HFFc6 (cell line): ENCODE data around the gene MBTPS1. TPM values are rescaled to one million over a fixed set of nuclear protein-coding genes. Genes with fewer than 3 reads are reported as not detected.

Source experiments
- DNase-seq: peaks from one replicate; pipeline ENCODE4 v3.0.0-alpha.2; 2018
- H3K27ac Mint-ChIP-seq: 2 replicates; pipeline ENCODE4 v1.8.0; 2020; ENCODE audit warnings: mild to moderate bottlenecking, mixed read lengths
- H3K27me3 Mint-ChIP-seq: 2 replicates; pipeline ENCODE4 v1.8.0; 2021; ENCODE audit warnings: mild to moderate bottlenecking, moderate library complexity, mixed read lengths; ENCODE audit not compliant: insufficient read depth
- H3K36me3 Mint-ChIP-seq: 2 replicates; pipeline ENCODE4 v1.8.0; 2021; ENCODE audit warnings: low read depth, mixed read lengths
- H3K4me1 Mint-ChIP-seq: 2 replicates; pipeline ENCODE4 v1.8.0; 2020; ENCODE audit warnings: low read depth, mixed read lengths
- H3K4me3 Mint-ChIP-seq: 2 replicates; pipeline ENCODE4 v1.8.0; 2020; ENCODE audit warnings: mild to moderate bottlenecking, moderate library complexity, mixed read lengths
- H3K9me3 Mint-ChIP-seq: 2 replicates; pipeline ENCODE4 v1.8.0; 2020; ENCODE audit warnings: mild to moderate bottlenecking, mixed read lengths
- total RNA-seq, 6 experiments: library from RNA; stranded (reverse); fragmentation: NEBNext Ultra II Directional; extraction: Animal tissue kit (Norgen Biotek cat#: 25700); gene quantifications; 2 replicates in 1 of 6; 3 replicates in 5 of 6; pipeline ENCODE4 v1.2.3, GENCODE V29; 2021
- TF ChIP-seq, protein P1 (sequence below): fragments of 200-600 bp; sonication (generic); IDR thresholded peaks from 2 replicates; pipeline ENCODE4 v1.5.0; 2021; ENCODE audit warnings: antibody characterized with exemption, mild to moderate bottlenecking

The MBTPS1 gene
- total RNA-seq, 6 experiments from 2014 or later, result 96.6 to 123 (median 102) TPM

DNA sequence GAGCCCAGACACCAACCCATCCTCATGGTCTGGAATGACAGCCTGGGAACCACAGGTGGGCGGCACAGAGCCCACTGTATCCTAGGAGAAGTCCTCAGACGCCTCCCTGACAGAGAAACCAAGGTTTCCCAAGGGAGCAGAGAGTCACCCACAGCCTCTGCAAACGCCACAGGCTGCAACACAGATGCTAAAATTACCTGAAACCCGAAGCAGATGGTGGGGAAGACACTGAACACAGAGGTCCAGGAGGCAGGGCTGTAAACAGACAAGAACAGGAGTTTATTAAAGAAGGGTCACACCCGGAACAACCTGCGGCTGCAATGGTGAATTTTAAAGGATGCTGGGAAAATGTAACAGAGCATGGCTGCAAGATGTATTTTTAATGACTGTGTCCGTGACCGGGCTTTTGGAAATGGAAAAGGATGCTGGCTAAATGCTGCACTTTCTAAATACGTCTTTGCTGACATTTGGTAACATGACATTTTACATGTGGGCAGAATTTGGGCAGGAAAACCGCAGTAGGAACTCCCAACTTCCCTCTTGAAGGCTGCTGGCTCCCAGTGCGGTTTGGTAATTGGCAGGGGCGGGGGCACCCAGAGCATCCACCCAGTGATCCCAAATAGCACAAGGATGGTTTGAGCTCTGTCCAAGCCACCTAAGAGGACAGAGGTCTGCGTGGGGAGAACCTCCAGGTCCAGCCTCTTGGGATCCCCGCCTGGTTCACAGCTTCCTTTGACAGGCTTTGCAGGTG, 87.3 kb downstream of the MBTPS1 start:
- H3K9me3 Mint-ChIP-seq, result no peaks in the 10 kb centered on the region
- H3K36me3 Mint-ChIP-seq, result no peaks in the 10 kb centered on the region
- no peak for DNase-seq
- TF ChIP-seq, protein P1, sequence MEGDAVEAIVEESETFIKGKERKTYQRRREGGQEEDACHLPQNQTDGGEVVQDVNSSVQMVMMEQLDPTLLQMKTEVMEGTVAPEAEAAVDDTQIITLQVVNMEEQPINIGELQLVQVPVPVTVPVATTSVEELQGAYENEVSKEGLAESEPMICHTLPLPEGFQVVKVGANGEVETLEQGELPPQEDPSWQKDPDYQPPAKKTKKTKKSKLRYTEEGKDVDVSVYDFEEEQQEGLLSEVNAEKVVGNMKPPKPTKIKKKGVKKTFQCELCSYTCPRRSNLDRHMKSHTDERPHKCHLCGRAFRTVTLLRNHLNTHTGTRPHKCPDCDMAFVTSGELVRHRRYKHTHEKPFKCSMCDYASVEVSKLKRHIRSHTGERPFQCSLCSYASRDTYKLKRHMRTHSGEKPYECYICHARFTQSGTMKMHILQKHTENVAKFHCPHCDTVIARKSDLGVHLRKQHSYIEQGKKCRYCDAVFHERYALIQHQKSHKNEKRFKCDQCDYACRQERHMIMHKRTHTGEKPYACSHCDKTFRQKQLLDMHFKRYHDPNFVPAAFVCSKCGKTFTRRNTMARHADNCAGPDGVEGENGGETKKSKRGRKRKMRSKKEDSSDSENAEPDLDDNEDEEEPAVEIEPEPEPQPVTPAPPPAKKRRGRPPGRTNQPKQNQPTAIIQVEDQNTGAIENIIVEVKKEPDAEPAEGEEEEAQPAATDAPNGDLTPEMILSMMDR, result no peak
- H3K27ac Mint-ChIP-seq, result no peak overlapping the region
- peaks cover 24% of the 10 kb centered on the region for H3K27me3 Mint-ChIP-seq
- peaks cover 8% of the 10 kb centered on the region for H3K4me1 Mint-ChIP-seq
- H3K4me3 Mint-ChIP-seq, result no peak overlapping the region

DNA sequence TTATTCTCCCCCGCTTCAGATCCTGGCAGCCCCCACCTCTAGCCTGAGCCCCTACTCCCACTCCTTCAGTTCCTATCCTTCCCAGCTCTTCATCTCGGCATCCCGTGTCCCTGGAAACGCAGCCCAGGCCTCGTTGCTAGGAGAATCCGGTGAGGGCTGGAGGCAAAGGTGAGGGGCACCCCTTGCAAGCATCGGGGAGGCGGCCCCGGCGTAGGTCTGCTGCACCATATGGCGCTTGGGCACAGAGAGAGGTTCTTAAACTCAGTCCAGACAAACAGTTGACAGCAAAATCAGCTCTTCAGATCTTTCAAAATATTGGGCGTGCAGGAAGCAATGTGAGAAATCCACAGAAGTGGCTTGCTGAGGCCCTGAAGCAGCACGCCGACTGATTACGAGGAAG, 89.1 kb downstream of the MBTPS1 start:
- no peak for DNase-seq
- no peak overlapping the region for H3K27ac Mint-ChIP-seq
- no peak overlapping the region for H3K4me3 Mint-ChIP-seq
- TF ChIP-seq, protein P1, result no peak
- H3K27me3 Mint-ChIP-seq, result peaks cover 26% of the 10 kb centered on the region
- peaks cover 1% of the 10 kb centered on the region; the same call in 1 of the 2 replicates for H3K9me3 Mint-ChIP-seq
- no peaks in the 10 kb centered on the region for H3K36me3 Mint-ChIP-seq
- H3K4me1 Mint-ChIP-seq, result peaks cover 8% of the 10 kb centered on the region

DNA sequence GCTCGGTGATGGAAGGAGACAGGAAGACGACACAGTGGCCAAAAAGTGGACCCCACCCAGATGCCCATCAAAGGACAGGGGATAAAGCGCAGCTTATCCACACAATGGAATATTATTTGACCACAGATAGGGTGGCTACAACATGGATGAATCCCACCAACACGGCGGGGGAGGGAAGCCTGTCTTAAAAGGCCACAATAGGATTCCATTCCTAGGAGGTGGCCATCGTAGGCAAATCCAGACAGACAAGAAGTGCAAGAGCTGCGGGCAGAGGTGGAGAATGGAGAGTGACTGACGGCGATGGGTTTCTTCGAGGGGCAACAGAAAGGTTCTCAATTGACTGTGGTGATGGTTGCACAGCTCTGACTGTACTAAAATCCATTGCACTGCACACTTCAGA, 90.1 kb downstream of the MBTPS1 start:
- TF ChIP-seq, protein P1, result no peak
- Mint-ChIP-seq H3K27me3 (peaks cover 28% of the 10 kb centered on the region), H3K9me3 (peaks cover 12% of the 10 kb centered on the region), H3K36me3 (peaks cover 7% of the 10 kb centered on the region), H3K4me1 (peaks cover 8% of the 10 kb centered on the region), H3K27ac (no peak overlapping the region), H3K4me3 (no peak overlapping the region)
- DNase-seq, result no peak

DNA sequence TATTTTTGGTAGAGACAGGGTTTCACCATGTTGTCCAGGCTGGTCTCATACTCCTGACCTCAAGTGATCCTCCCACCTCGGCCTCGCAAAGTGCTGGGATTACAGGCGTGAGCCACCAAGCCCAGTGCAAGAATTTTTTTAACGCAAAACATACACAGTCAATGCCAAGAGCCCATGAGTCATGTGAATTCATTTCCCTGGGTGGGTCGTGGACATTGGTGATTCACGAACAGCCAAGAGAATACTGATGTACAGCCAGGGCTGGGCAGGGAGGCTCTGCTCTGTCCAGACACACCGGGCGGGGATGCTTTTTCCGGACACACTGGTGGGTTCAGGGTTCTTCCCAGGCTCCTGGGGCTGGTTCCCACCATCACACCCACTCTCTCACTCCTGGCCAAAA, 91.9 kb downstream of the MBTPS1 start:
- peaks cover 31% of the 10 kb centered on the region for H3K27me3 Mint-ChIP-seq
- DNase-seq, result peak; percentile 28
- H3K27ac Mint-ChIP-seq, result no peak overlapping the region
- H3K9me3 Mint-ChIP-seq, result peaks cover 27% of the 10 kb centered on the region
- peaks cover 8% of the 10 kb centered on the region for H3K4me1 Mint-ChIP-seq
- no peak overlapping the region for H3K4me3 Mint-ChIP-seq
- TF ChIP-seq, protein P1, result no peak
- peaks cover 18% of the 10 kb centered on the region for H3K36me3 Mint-ChIP-seq

DNA sequence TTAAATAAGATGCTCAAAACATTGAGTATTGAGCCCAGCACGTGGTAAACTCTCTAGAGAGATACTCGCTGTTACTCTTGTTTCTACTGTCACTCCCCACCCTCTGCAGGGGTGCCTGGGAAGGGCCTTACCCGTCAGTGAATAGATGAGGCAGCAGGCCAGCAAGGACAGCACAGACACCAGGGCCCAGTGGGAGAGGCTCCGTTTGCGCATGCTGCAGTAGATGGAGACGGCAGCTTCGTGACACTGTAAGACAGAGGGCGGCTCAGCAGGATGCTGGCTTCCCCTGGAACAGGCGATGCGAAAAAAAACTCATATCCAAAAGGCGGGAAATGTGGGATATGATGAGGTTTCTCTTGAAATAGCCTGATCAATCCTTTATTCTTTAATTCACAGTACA, 94.1 kb downstream of the MBTPS1 start:
- TF ChIP-seq, protein P1, result no peak
- H3K4me1 Mint-ChIP-seq, result peaks cover 8% of the 10 kb centered on the region
- peaks cover 33% of the 10 kb centered on the region for H3K27me3 Mint-ChIP-seq

More for the DNA sequence above, 94.1 kb downstream of the MBTPS1 start:
- H3K27ac Mint-ChIP-seq, result no peak overlapping the region
- H3K4me3 Mint-ChIP-seq, result no peak overlapping the region
- peaks cover 40% of the 10 kb centered on the region for H3K9me3 Mint-ChIP-seq
- DNase-seq, result no peak
- peaks cover 18% of the 10 kb centered on the region for H3K36me3 Mint-ChIP-seq
